K562 (cell line): ENCODE data around the gene ACTG2. TPM values are rescaled to one million over a fixed set of nuclear protein-coding genes. Genes with fewer than 3 reads are reported as not detected.
A peak's percentile ranks its signal among the peaks of the same experiment; 100 is the strongest.

Source experiments
- ADNP ChIP-seq: fragments of 200-800 bp; sonication (Bioruptor generic); IDR thresholded peaks from 2 replicates; pipeline ENCODE4 v1.6.1; 2016; ENCODE audit warnings: missing genetic modification characterization, missing compliant biosample characterization
- BCOR ChIP-seq: fragments of 450-650 bp; IDR thresholded peaks from 2 replicates; pipeline ENCODE4 v1.6.1; 2016
- CBFA2T2 ChIP-seq: fragments of 450-650 bp; conservative IDR thresholded peaks from 2 replicates; pipeline ENCODE4 v1.6.1; 2017; ENCODE audit warnings: mild to moderate bottlenecking
- CBFA2T3 ChIP-seq: fragments of 450-650 bp; IDR thresholded peaks from 2 replicates; pipeline ENCODE4 v1.6.1; 2017
- CHCHD3 ChIP-seq: fragments of 250-450 bp; sonication (Bioruptor Pico); IDR thresholded peaks from 2 replicates; pipeline ENCODE4 v2.1.2; 2022; ENCODE audit warnings: mild to moderate bottlenecking
- ELF4 ChIP-seq: fragments of 450-650 bp; formaldehyde crosslinking; IDR thresholded peaks from 2 replicates; pipeline ENCODE4 v1.4.0; 2022; ENCODE audit warnings: missing genetic modification characterization
- EP400 ChIP-seq: fragments of 450-650 bp; IDR thresholded peaks from 2 replicates; pipeline ENCODE4 v1.6.1; 2017; ENCODE audit warnings: antibody characterized with exemption, mild to moderate bottlenecking, moderate library complexity
- FOXA3 ChIP-seq, 2 experiments: fragments of 450-650 bp in 1 of 2; sonication (generic) in 1 of 2; formaldehyde crosslinking; IDR thresholded peaks in 1 of 2; conservative IDR thresholded peaks in 1 of 2; 2 replicates each; pipeline versions ENCODE4 v1.4.0 to v1.8.0; 2020 to 2022; ENCODE audit warnings: mild to moderate bottlenecking in 2 of 2, missing genetic modification reagents in 1 of 2
- HNRNPUL1 ChIP-seq: fragments of 200-400 bp; formaldehyde crosslinking; IDR thresholded peaks from 2 replicates; pipeline ENCODE4 v1.6.1; 2017; ENCODE audit warnings: low read length
- HOXB6 ChIP-seq: fragments of 250-450 bp; sonication (Bioruptor Pico); IDR thresholded peaks from 2 replicates; pipeline ENCODE4 v1.5.1; 2022; ENCODE audit warnings: mild to moderate bottlenecking, borderline replicate concordance
- NCOA6 ChIP-seq: fragments of 450-650 bp; IDR thresholded peaks from 2 replicates; pipeline ENCODE4 v1.6.1; 2017; ENCODE audit warnings: mild to moderate bottlenecking
- NR2C1 ChIP-seq, 2 experiments: fragments of 450-650 bp; IDR thresholded peaks; 2 replicates each; pipeline ENCODE4 v1.6.1; 2017; ENCODE audit warnings: mild to moderate bottlenecking in 2 of 2, antibody characterized with exemption in 1 of 2, inconsistent platforms in 1 of 2, missing compliant biosample characterization in 1 of 2, missing genetic modification characterization in 1 of 2
- PHF20 ChIP-seq: fragments of 450-650 bp; IDR thresholded peaks from 2 replicates; pipeline ENCODE4 v1.6.1; 2018; ENCODE audit not compliant: partially characterized antibody
- PML ChIP-seq: IDR thresholded peaks from 2 replicates; pipeline ENCODE4 v1.6.1; 2012; ENCODE audit warnings: low read length, inconsistent platforms
- POLR2A ChIP-seq: fragments of 450-650 bp; conservative IDR thresholded peaks from 2 replicates; pipeline ENCODE4 v1.6.1; 2016
- POLR3G ChIP-seq: IDR thresholded peaks from 2 replicates; pipeline ENCODE4 v1.6.1; 2011; ENCODE audit not compliant: insufficient read length, insufficient replicate concordance; ENCODE audit errors: extremely low read depth
- SOX6 ChIP-seq: fragments of 450-650 bp; IDR thresholded peaks from 2 replicates; pipeline ENCODE4 v1.6.1; 2014; ENCODE audit warnings: mild to moderate bottlenecking
- TAF15 ChIP-seq: fragments of 200-400 bp; formaldehyde crosslinking; IDR thresholded peaks from 2 replicates; pipeline ENCODE4 v1.6.1; 2017; ENCODE audit warnings: mild to moderate bottlenecking, low read depth, low read length, moderate library complexity
- USF2 ChIP-seq: sonication (generic); formaldehyde crosslinking; IDR thresholded peaks from 2 replicates; pipeline ENCODE4 v1.5.0; 2020; ENCODE audit warnings: missing genetic modification reagents
- ZBTB8A ChIP-seq: fragments of 450-650 bp; IDR thresholded peaks from 2 replicates; pipeline ENCODE4 v1.6.1; 2018; ENCODE audit warnings: mild to moderate bottlenecking, moderate library complexity; ENCODE audit not compliant: partially characterized antibody
- ZKSCAN8 ChIP-seq: fragments of 200-800 bp; sonication (Bioruptor generic); IDR thresholded peaks from 2 replicates; pipeline ENCODE4 v1.6.1; 2016; ENCODE audit warnings: missing genetic modification characterization, missing compliant biosample characterization
- ZNF121 ChIP-seq: sonication (generic); formaldehyde crosslinking; conservative IDR thresholded peaks from 2 replicates; pipeline ENCODE4 v1.8.0; 2022; ENCODE audit warnings: missing genetic modification reagents
- ZNF282 ChIP-seq: sonication (generic); formaldehyde crosslinking; IDR thresholded peaks from 2 replicates; pipeline ENCODE4 v1.8.1; 2023; ENCODE audit warnings: missing genetic modification reagents
- ZNF583 ChIP-seq: fragments of 250-450 bp; sonication (Bioruptor Pico); IDR thresholded peaks from 2 replicates; pipeline ENCODE4 v1.4.0; 2020
- ZNF644 ChIP-seq: fragments of 200-800 bp; sonication (Bioruptor generic); IDR thresholded peaks from 2 replicates; pipeline ENCODE4 v1.6.1; 2016; ENCODE audit warnings: low read depth, missing genetic modification characterization, missing compliant biosample characterization
- ZZZ3 ChIP-seq: fragments of 450-650 bp; IDR thresholded peaks from 2 replicates; pipeline ENCODE4 v1.6.1; 2016; ENCODE audit warnings: antibody characterized with exemption, mild to moderate bottlenecking, moderate library complexity
- polyA plus RNA-seq, 8 experiments: library from polyadenylated mRNA; depleted of rRNA in 4 of 8; stranded (reverse) in 5 of 8; unstranded in 3 of 8; fragments of >200 nt; fragmentation: Nextera tagmentation in 2 of 8; fragmentation: Illumina TruSeq in 1 of 8; extraction: Ambion mirVana in 2 of 8; extraction: Trizol in 1 of 8; gene quantifications; 2 replicates each; pipeline versions ENCODE4 v1.2.1 to v1.2.3, GENCODE V29; 2011 to 2014; ENCODE audit warnings: inconsistent platforms in 1 of 8, missing spikeins in 1 of 8
- total RNA-seq, 7 experiments: library from RNA; depleted of rRNA in 6 of 7; stranded (reverse); fragments of >200 nt in 6 of 7; fragmentation: Illumina TruSeq in 2 of 7; extraction: Trizol in 2 of 7; gene quantifications; 2 replicates each; pipeline versions ENCODE4 v1.2.1 to v1.2.3, GENCODE V29; 2011 to 2021; ENCODE audit warnings: low replicate concordance in 1 of 7
- TF ChIP-seq, protein P1 (sequence below), 2 experiments: fragments of 250-450 bp in 1 of 2; fragments of 450-650 bp in 1 of 2; sonication (Bioruptor Pico) in 1 of 2; IDR thresholded peaks; 2 replicates each; pipeline versions ENCODE4 v1.6.1 to v1.8.0; 2016 to 2021; ENCODE audit warnings: mild to moderate bottlenecking in 2 of 2, moderate library complexity in 2 of 2, missing compliant biosample characterization in 1 of 2, missing genetic modification characterization in 1 of 2

ACTG2 gene
- total and polyA plus RNA-seq, 9 of the 15 experiments (the other 6 are each of a cell fraction or from before 2014, with no cell fraction given): 0.06 to 0.60 TPM; not detected in 7

GRCh38 chr2:73926493-73927327, 33.9 kb downstream of the ACTG2 start, which contains the start of gene DGUOK (continued):
- TF ChIP-seq ZNF644 (tag) (peak; percentile 28; the same call in 1 of the 2 replicates), CHCHD3 (CRISPR knock-in tag) (no peak; the same call in 1 of the 2 replicates), POLR3G (no peak), ADNP (tag) (no peak), CBFA2T3 (no peak), HOXB6 (CRISPR knock-in tag) (no peak), EP400 (peak; percentile 97), ZKSCAN8 (CRISPR knock-in tag) (no peak), ELF4 (CRISPR knock-in tag) (peak; percentile 81; the same call in 1 of the 2 replicates), ZNF282 (CRISPR knock-in tag) (no peak), PHF20 (peak; percentile 95), FOXA3 (CRISPR knock-in tag; conservative IDR thresholded peaks at IDR 0.05 in 1 of 2, IDR thresholded peaks at IDR 0.05 in 1 of 2) (0 out of 4 replicates have a peak, but pooled peaks of 1 of the 2 experiments have one; percentile 14), NCOA6 (no peak), BCOR (no peak), USF2 (no peak), CBFA2T2 (no peak), HNRNPUL1 (no peak), PML (peak; percentile 86; the same call in 1 of the 2 replicates), SOX6 (no peak; the same call in 1 of the 2 replicates), POLR2A (peak; percentile 98), TAF15 (no peak), ZNF121 (no peak), ZBTB8A (no peak), ZNF583 (CRISPR knock-in tag) (0 out of 2 replicates have a peak, but pooled peaks have one; percentile 58), ZZZ3 (no peak), NR2C1 (IDR thresholded peaks at IDR 0.05) (peak; percentile 77), NR2C1 (tag; IDR thresholded peaks at IDR 0.05) (peak; percentile 87)
- TF ChIP-seq, protein P1, sequence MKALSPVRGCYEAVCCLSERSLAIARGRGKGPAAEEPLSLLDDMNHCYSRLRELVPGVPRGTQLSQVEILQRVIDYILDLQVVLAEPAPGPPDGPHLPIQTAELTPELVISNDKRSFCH (CRISPR knock-in tag; IDR thresholded peaks at IDR 0.05): no peak
- TF ChIP-seq, protein P1 (tag; IDR thresholded peaks at IDR 0.05): no peak
